Keratinocyte (primary cell): ENCODE data around the gene OR2A42. TPM values are rescaled to one million over a fixed set of nuclear protein-coding genes. Genes with fewer than 3 reads are reported as not detected.
"Not testable (repeated sequence)": the region's sequence is repeated elsewhere in the genome, so short reads cannot be mapped to it uniquely, and the experiment has no call there.

Experiments
- DNase-seq: peaks from one replicate; pipeline ENCODE4 v3.0.0-alpha.2; 2011; ENCODE audit warnings: low read depth, missing footprints, low spot score
- FAIRE-seq: peaks from 2 replicates; lab custom pipeline; 2011; peaks lifted over from hg19 to GRCh38; lab: Jason Lieb, UNC
- H2AFZ ChIP-seq: 2 replicates; pipeline ENCODE4 v1.6.0; 2012; ENCODE audit warnings: low read length, control low read depth, inconsistent platforms; ENCODE audit not compliant: control insufficient read depth
- H3K27ac ChIP-seq: 2 replicates; pipeline ENCODE4 v1.5.1; 2011; ENCODE audit warnings: low read length; ENCODE audit not compliant: control insufficient read depth, insufficient read depth
- H3K27me3 ChIP-seq: 3 replicates; pipeline ENCODE4 v1.6.0; 2011; ENCODE audit warnings: low read length; ENCODE audit not compliant: control insufficient read depth, insufficient read depth; ENCODE audit errors: extremely low read depth
- H3K36me3 ChIP-seq, 2 experiments: 2 replicates in 1 of 2; 3 replicates in 1 of 2; pipeline ENCODE4 v1.5.1; 2011; ENCODE audit warnings: low read length in 2 of 2, mild to moderate bottlenecking in 1 of 2; ENCODE audit not compliant: control insufficient read depth in 2 of 2, insufficient read depth in 2 of 2; ENCODE audit errors: extremely low read depth in 1 of 2
- H3K4me1 ChIP-seq: 3 replicates; pipeline ENCODE4 v1.5.1; 2011; ENCODE audit warnings: low read length; ENCODE audit not compliant: control insufficient read depth, insufficient read depth; ENCODE audit errors: extremely low read depth
- H3K4me2 ChIP-seq: 3 replicates; pipeline ENCODE4 v1.6.0; 2011; ENCODE audit warnings: low read depth, low read length; ENCODE audit not compliant: control insufficient read depth, insufficient read depth; ENCODE audit errors: extremely low read depth
- H3K4me3 ChIP-seq, 3 experiments: fragments of 200-600 bp in 1 of 3; sonication (generic) in 1 of 3; 2 replicates in 2 of 3; 3 replicates in 1 of 3; pipeline ENCODE4 v1.5.1; 2011 to 2016; ENCODE audit warnings: low read length in 3 of 3, mild to moderate bottlenecking in 3 of 3, control low read depth in 2 of 3, inconsistent platforms in 1 of 3, low read depth in 1 of 3, mixed read lengths in 1 of 3, mixed run types in 1 of 3, moderate library complexity in 1 of 3; ENCODE audit not compliant: control insufficient read depth in 2 of 3, insufficient read depth in 2 of 3; ENCODE audit errors: extremely low read depth in 1 of 3
- H3K79me2 ChIP-seq: 2 replicates; pipeline ENCODE4 v1.6.0; 2012; ENCODE audit warnings: low read length; ENCODE audit not compliant: control insufficient read depth, insufficient read depth
- H3K9ac ChIP-seq: 3 replicates; pipeline ENCODE4 v1.6.0; 2011; ENCODE audit warnings: low read length; ENCODE audit not compliant: control insufficient read depth, insufficient read depth; ENCODE audit errors: extremely low read depth
- H3K9me1 ChIP-seq: 3 replicates; pipeline ENCODE4 v1.6.0; 2011; ENCODE audit warnings: low read length; ENCODE audit not compliant: control insufficient read depth, insufficient read depth; ENCODE audit errors: extremely low read depth
- H3K9me3 ChIP-seq: 2 replicates; pipeline ENCODE4 v1.5.1; 2012; ENCODE audit warnings: low read depth, low read length; ENCODE audit not compliant: control insufficient read depth
- H4K20me1 ChIP-seq: 3 replicates; pipeline ENCODE4 v1.6.0; 2011; ENCODE audit warnings: low read length; ENCODE audit not compliant: control insufficient read depth, insufficient read depth; ENCODE audit errors: extremely low read depth
- dilution Hi-C: fragments of 300-500 bp; cut with MboI; formaldehyde crosslinking; loops from one replicate; pipeline ENCODE4 v1.7.0; 2020; ENCODE audit warnings: low sequenced_read_pairs; ENCODE audit not compliant: extremely low pct_ligation_motif_present
- polyA plus RNA-seq, 5 experiments: library from polyadenylated mRNA; depleted of rRNA in 3 of 5; stranded (reverse) in 3 of 5; stranded (forward) in 1 of 5; unstranded in 1 of 5; fragments of >200 nt; gene quantifications; 1 replicate in 1 of 5; 2 replicates in 3 of 5; 3 replicates in 1 of 5; pipeline versions ENCODE4 v1.2.1 to v1.2.3, GENCODE V29; 2011 to 2012; ENCODE audit warnings: missing spikeins in 2 of 5, low read depth in 1 of 5, low replicate concordance in 1 of 5

OR2A42 gene
- polyA plus RNA-seq, 1 donor (not counting 4 experiments of a cell fraction or from before 2014, with no cell fraction given) = not detected

GRCh38 chr7:144245372-144245771 lies 6.0 kb upstream of the OR2A42 start:
- H3K9me1 ChIP-seq, H3K79me2 ChIP-seq, H3K4me2 ChIP-seq, FAIRE-seq, H3K27ac ChIP-seq, H3K36me3 ChIP-seq, dilution Hi-C loops, H4K20me1 ChIP-seq, H2AFZ ChIP-seq, DNase-seq, H3K9ac ChIP-seq, H3K4me3 ChIP-seq, H3K27me3 ChIP-seq, H3K9me3 ChIP-seq, H3K4me1 ChIP-seq: not testable (repeated sequence)

- H3K27ac ChIP-seq, H3K9me3 ChIP-seq, H3K9me1 ChIP-seq, H3K4me1 ChIP-seq, H3K79me2 ChIP-seq, DNase-seq, H3K27me3 ChIP-seq, H3K4me2 ChIP-seq, FAIRE-seq, H3K4me3 ChIP-seq, H2AFZ ChIP-seq, dilution Hi-C loops, H3K36me3 ChIP-seq, H4K20me1 ChIP-seq, H3K9ac ChIP-seq: not testable (repeated sequence)
These were observed 799 bp downstream of the OR2A42 start for GRCh38 chr7:144238530-144239082.

- H2AFZ ChIP-seq, H3K4me3 ChIP-seq, DNase-seq, H3K9me3 ChIP-seq, H3K4me2 ChIP-seq, dilution Hi-C loops, H3K36me3 ChIP-seq, H3K9ac ChIP-seq, H3K4me1 ChIP-seq, H3K27ac ChIP-seq, H3K79me2 ChIP-seq, H3K9me1 ChIP-seq, H4K20me1 ChIP-seq, H3K27me3 ChIP-seq, FAIRE-seq: not testable (repeated sequence)
These were observed 6.4 kb downstream of the OR2A42 start for GRCh38 chr7:144233039-144233438.

- H3K36me3 ChIP-seq, DNase-seq, H3K9me1 ChIP-seq, H3K9me3 ChIP-seq, H3K27me3 ChIP-seq, H3K27ac ChIP-seq, H3K4me2 ChIP-seq, H3K9ac ChIP-seq, H2AFZ ChIP-seq, H4K20me1 ChIP-seq, FAIRE-seq, H3K79me2 ChIP-seq, dilution Hi-C loops, H3K4me1 ChIP-seq, H3K4me3 ChIP-seq: not testable (repeated sequence)
These were observed 8.4 kb downstream of the OR2A42 start for GRCh38 chr7:144231027-144231426.

- DNase-seq, H3K27me3 ChIP-seq, H3K4me2 ChIP-seq, H3K36me3 ChIP-seq, H2AFZ ChIP-seq, H3K4me3 ChIP-seq, H3K27ac ChIP-seq, H3K9me3 ChIP-seq, H3K9me1 ChIP-seq, H4K20me1 ChIP-seq, H3K9ac ChIP-seq, FAIRE-seq, dilution Hi-C loops, H3K79me2 ChIP-seq, H3K4me1 ChIP-seq: not testable (repeated sequence)
These were observed 10.6 kb downstream of the OR2A42 start for GRCh38 chr7:144228810-144229209.
